Measurements from ENCODE around the gene TP53AIP1. TPM values are rescaled to one million over a fixed set of nuclear protein-coding genes. Genes with fewer than 3 reads are reported as not detected.

Gene TP53AIP1
- total RNA-seq, 1 donor from 2014 or later = 0.13 TPM

DNA sequence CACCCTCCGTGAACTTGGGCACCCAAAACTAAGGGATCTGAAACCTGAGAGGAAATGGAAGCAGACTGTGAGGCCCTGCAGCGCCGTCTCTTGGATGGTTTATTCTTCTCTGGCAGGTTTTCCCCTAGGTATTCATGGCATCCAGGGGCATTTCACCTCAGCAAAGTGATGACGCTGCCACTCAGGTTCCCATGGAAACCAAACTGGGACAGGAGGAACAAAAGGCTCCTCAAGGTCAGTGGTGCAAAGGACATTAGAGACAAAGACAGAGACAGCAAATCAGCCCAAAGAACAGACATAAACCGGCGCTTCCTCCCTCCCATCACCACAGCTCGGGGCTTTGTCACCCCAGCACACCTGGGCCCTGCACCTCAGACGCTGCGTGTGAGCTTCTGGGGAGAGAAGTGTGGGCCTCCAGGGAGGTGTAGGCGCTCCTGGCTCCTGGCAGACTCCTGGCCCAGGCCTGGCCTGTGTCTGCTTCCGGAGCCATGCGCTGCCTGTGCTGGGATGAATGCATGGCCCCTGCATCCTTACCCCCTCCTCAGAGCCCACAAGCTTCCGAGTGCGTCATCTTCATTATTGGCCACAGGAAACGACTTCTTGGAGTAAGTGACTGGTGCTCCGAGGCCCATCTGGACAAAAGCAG lies 5.9 kb downstream of the TP53AIP1 start:
- TF ChIP-seq, protein P1, sequence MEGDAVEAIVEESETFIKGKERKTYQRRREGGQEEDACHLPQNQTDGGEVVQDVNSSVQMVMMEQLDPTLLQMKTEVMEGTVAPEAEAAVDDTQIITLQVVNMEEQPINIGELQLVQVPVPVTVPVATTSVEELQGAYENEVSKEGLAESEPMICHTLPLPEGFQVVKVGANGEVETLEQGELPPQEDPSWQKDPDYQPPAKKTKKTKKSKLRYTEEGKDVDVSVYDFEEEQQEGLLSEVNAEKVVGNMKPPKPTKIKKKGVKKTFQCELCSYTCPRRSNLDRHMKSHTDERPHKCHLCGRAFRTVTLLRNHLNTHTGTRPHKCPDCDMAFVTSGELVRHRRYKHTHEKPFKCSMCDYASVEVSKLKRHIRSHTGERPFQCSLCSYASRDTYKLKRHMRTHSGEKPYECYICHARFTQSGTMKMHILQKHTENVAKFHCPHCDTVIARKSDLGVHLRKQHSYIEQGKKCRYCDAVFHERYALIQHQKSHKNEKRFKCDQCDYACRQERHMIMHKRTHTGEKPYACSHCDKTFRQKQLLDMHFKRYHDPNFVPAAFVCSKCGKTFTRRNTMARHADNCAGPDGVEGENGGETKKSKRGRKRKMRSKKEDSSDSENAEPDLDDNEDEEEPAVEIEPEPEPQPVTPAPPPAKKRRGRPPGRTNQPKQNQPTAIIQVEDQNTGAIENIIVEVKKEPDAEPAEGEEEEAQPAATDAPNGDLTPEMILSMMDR (IDR thresholded peaks at IDR 0.05; ENCODE audit: unreplicated experiment) = no peak
- no peak overlapping the region for H3K27ac Mint-ChIP-seq (ENCODE audit: unreplicated experiment)
- H3K9me3 Mint-ChIP-seq (ENCODE audit: unreplicated experiment) = no peaks in the 10 kb centered on the region
- H3K36me3 Mint-ChIP-seq (ENCODE audit: low read depth, unreplicated experiment) = no peaks in the 10 kb centered on the region
- no peak for DNase-seq (ENCODE audit: low spot score)
- H3K4me1 Mint-ChIP-seq (ENCODE audit: unreplicated experiment) = no peaks in the 10 kb centered on the region
- no peak overlapping the region for H3K4me3 Mint-ChIP-seq (ENCODE audit: unreplicated experiment)
- peaks cover 4% of the 10 kb centered on the region for H3K27me3 Mint-ChIP-seq (ENCODE audit: unreplicated experiment)

DNA sequence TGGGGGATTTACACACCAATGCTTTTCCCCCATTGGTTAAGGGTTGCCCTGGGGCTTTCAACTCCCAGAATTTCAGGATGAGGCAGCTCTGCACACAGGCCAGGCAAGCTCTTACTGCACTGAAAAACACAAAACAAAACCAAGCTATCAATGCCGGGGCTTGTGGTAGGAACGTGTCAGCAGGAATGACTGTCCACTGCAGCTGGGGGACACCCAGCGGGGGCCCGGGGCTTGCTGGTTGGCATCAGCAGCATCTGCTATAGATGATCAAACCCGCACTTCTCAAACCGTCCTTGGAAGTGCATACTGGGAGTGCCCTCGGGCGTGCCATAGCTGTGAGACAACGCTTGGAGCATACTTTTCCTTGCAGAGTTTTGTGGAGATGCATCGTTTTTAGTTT lies 7.7 kb downstream of the TP53AIP1 start:
- no peak overlapping the region for H3K4me3 Mint-ChIP-seq (ENCODE audit: unreplicated experiment)
- no peaks in the 10 kb centered on the region for H3K4me1 Mint-ChIP-seq (ENCODE audit: unreplicated experiment)
- H3K27ac Mint-ChIP-seq (ENCODE audit: unreplicated experiment) = no peak overlapping the region
- no peaks in the 10 kb centered on the region for H3K9me3 Mint-ChIP-seq (ENCODE audit: unreplicated experiment)
- TF ChIP-seq, protein P1 (IDR thresholded peaks at IDR 0.05; ENCODE audit: unreplicated experiment) = no peak
- H3K27me3 Mint-ChIP-seq (ENCODE audit: unreplicated experiment) = peaks cover 1% of the 10 kb centered on the region
- no peak for DNase-seq (ENCODE audit: low spot score)
- no peaks in the 10 kb centered on the region for H3K36me3 Mint-ChIP-seq (ENCODE audit: low read depth, unreplicated experiment)

DNA sequence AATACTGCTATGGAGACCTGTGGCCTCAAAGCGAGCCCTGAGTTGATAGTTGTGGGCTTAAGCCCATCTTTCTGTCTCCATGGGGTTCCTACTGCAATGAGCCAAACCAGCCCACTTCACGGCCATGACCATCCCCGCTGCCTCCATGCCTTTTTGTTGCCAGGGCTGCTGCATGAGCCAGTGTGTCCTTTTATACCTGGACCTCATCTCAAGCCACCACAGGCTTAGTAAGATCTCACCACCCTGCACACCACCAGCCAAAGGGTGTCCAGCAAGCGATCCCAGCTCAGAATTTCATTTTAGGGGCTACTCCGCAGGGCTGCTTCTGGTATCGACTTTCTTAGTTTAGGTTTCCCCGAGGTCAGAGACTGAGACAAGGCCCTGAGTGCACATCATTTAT lies 8.3 kb downstream of the TP53AIP1 start:
- H3K9me3 Mint-ChIP-seq (ENCODE audit: unreplicated experiment) = no peaks in the 10 kb centered on the region
- TF ChIP-seq, protein P1 (IDR thresholded peaks at IDR 0.05; ENCODE audit: unreplicated experiment) = no peak
- no peak overlapping the region for H3K27ac Mint-ChIP-seq (ENCODE audit: unreplicated experiment)
- H3K36me3 Mint-ChIP-seq (ENCODE audit: low read depth, unreplicated experiment) = no peaks in the 10 kb centered on the region
- H3K4me1 Mint-ChIP-seq (ENCODE audit: unreplicated experiment) = no peaks in the 10 kb centered on the region
- H3K4me3 Mint-ChIP-seq (ENCODE audit: unreplicated experiment) = no peak overlapping the region
- peaks cover 1% of the 10 kb centered on the region for H3K27me3 Mint-ChIP-seq (ENCODE audit: unreplicated experiment)
- DNase-seq (ENCODE audit: low spot score) = no peak

GRCh38 chr11:128933481-128934178 lies 9.0 kb downstream of the TP53AIP1 start:
- TF ChIP-seq, protein P1 (IDR thresholded peaks at IDR 0.05; ENCODE audit: unreplicated experiment) = no peak
- Mint-ChIP-seq H3K4me1 (ENCODE audit: unreplicated experiment) (no peaks in the 10 kb centered on the region), H3K9me3 (ENCODE audit: unreplicated experiment) (no peaks in the 10 kb centered on the region), H3K27me3 (ENCODE audit: unreplicated experiment) (peaks cover 1% of the 10 kb centered on the region), H3K36me3 (ENCODE audit: low read depth, unreplicated experiment) (no peaks in the 10 kb centered on the region), H3K4me3 (ENCODE audit: unreplicated experiment) (no peak overlapping the region), H3K27ac (ENCODE audit: unreplicated experiment) (no peak overlapping the region)
- DNase-seq (ENCODE audit: low spot score) = no peak

DNA sequence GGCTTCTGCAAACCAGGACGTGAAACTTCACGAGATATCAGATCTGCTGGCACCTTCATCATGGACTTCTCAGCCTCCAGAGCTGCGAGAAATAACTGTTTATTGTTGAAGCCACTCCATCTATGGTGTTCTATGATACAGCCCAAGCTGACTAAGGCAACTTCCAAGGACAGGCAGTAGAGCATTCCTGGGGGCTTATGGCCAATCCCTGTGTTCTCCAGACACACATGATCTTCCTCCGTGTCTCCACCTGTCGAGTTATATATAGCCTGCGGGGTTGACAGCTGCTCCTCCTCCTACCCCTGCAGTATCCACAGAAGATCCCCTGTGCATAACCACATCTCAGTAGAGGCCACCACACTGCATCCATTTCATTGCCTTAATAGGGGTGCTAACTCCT lies 11.0 kb downstream of the TP53AIP1 start:
- H3K27ac Mint-ChIP-seq (ENCODE audit: unreplicated experiment) = no peak overlapping the region
- peaks cover 1% of the 10 kb centered on the region for H3K27me3 Mint-ChIP-seq (ENCODE audit: unreplicated experiment)
- TF ChIP-seq, protein P1 (IDR thresholded peaks at IDR 0.05; ENCODE audit: unreplicated experiment) = no peak
- peaks cover 4% of the 10 kb centered on the region for H3K4me1 Mint-ChIP-seq (ENCODE audit: unreplicated experiment)
- DNase-seq (ENCODE audit: low spot score) = no peak
- no peaks in the 10 kb centered on the region for H3K36me3 Mint-ChIP-seq (ENCODE audit: low read depth, unreplicated experiment)
- no peak overlapping the region for H3K4me3 Mint-ChIP-seq (ENCODE audit: unreplicated experiment)
- H3K9me3 Mint-ChIP-seq (ENCODE audit: unreplicated experiment) = no peaks in the 10 kb centered on the region
